Activated T-cell treated with anti-CD3 and anti-CD28 coated beads, Interleukin-2, amount 50 U/mL, for 24 hours (primary cell): ENCODE results near the gene UQCRHL.
"Not testable (repeated sequence)": the region's sequence is repeated elsewhere in the genome, so short reads cannot be mapped to it uniquely, and the experiment has no call there.

ENCODE experiments used
- DNase-seq: peaks from one replicate; pipeline ENCODE4 v3.0.0-alpha.2; 2020
- H3K27ac Mint-ChIP-seq: 2 replicates; pipeline ENCODE4 v1.8.0; 2020; ENCODE audit warnings: mild to moderate bottlenecking, mixed read lengths
- H3K27me3 Mint-ChIP-seq: 2 replicates; pipeline ENCODE4 v1.8.0; 2020; ENCODE audit warnings: mixed read lengths
- H3K36me3 Mint-ChIP-seq: 2 replicates; pipeline ENCODE4 v1.8.0; 2020; ENCODE audit warnings: low read depth, mixed read lengths
- H3K4me1 Mint-ChIP-seq: 2 replicates; pipeline ENCODE4 v1.8.0; 2020; ENCODE audit warnings: low read depth, mixed read lengths
- H3K4me3 Mint-ChIP-seq: 2 replicates; pipeline ENCODE4 v1.8.0; 2020; ENCODE audit warnings: mild to moderate bottlenecking, moderate library complexity, mixed read lengths
- H3K9me3 Mint-ChIP-seq: 2 replicates; pipeline ENCODE4 v1.8.0; 2020; ENCODE audit warnings: mixed read lengths

Gene UQCRHL

DNA sequence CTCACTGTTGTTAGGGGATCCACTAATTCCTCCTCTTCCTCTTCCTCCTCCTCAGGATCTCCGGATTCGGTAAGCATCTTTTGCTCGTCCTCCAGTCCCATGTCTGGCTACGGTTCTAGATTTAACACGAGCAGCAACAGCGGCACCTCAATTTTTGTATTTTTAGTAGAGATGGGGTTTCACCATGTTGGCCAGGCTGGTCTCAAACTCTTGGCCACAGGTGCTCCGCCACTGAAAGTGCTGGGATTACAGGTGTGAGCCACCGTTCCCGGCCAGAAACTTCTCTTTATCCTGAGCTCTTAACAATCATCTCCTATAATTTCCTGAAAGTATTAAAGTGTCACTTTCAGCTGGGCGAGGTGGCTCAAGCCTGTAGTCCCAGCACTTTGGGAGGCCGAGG is at the start of gene UQCRHL:
Gene UQCRHL, minus strand, starts transcription at position 101 of the 400 bp plus-strand sequence. Its CDS starts 0 bp downstream, at position 101.
- H3K4me3 Mint-ChIP-seq, H3K36me3 Mint-ChIP-seq, H3K27ac Mint-ChIP-seq, H3K27me3 Mint-ChIP-seq, H3K4me1 Mint-ChIP-seq, DNase-seq, H3K9me3 Mint-ChIP-seq: not testable (repeated sequence)

DNA sequence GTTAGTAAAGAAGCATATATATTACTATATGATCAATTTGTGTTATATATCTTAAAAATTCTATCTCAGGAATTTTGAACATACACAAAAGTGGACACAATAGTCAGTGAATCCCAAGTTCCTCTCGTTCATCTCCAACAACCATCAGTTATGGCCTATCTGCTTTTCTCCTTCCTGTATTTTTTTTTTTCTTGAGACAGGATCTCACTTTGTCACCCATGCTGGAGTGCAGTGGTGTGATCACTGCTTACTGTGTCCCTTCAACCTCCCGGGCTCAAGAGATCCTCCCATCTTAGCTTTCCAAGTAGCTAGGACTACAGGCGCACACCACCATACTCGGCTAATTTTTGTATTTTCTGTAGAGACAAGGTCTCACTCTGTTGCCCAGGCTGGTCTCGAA is 49.4 kb upstream of the UQCRHL start:
- no peaks in the 10 kb centered on the region for H3K9me3 Mint-ChIP-seq
- H3K4me1 Mint-ChIP-seq: peaks cover 40% of the 10 kb centered on the region
- peaks cover 24% of the 10 kb centered on the region for H3K36me3 Mint-ChIP-seq
- H3K27ac Mint-ChIP-seq: peak overlapping the region; percentile 47
- no peak overlapping the region for H3K4me3 Mint-ChIP-seq
- DNase-seq: no peak
- no peaks in the 10 kb centered on the region for H3K27me3 Mint-ChIP-seq

DNA sequence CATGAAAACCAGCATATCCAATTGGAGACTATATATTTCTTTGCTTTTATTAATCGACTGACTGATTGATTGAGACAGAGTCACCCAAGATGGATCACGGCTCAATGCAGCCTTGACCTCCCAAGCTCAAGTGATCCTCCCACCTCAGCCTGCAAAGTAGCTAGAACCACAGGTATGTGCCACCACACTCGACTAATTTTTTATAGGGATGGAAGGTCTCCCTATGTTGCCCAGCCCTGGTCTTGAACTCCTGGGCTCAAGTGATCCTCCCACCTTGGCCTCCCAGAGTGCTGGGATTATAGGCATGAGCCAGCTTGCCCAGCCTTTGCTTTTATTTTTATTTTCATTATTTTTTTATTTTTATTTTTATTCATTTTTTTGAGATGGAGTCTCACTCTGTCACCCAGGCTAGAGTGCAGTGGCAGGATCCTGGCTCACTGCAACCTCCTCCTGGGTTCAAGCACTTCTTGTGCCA is 45.4 kb upstream of the UQCRHL start:
- peaks cover 49% of the 10 kb centered on the region for H3K4me1 Mint-ChIP-seq
- DNase-seq: no peak
- H3K27ac Mint-ChIP-seq: no peak overlapping the region
- no peak overlapping the region for H3K4me3 Mint-ChIP-seq
- H3K27me3 Mint-ChIP-seq: no peaks in the 10 kb centered on the region
- no peaks in the 10 kb centered on the region for H3K9me3 Mint-ChIP-seq
- H3K36me3 Mint-ChIP-seq: peaks cover 38% of the 10 kb centered on the region

DNA sequence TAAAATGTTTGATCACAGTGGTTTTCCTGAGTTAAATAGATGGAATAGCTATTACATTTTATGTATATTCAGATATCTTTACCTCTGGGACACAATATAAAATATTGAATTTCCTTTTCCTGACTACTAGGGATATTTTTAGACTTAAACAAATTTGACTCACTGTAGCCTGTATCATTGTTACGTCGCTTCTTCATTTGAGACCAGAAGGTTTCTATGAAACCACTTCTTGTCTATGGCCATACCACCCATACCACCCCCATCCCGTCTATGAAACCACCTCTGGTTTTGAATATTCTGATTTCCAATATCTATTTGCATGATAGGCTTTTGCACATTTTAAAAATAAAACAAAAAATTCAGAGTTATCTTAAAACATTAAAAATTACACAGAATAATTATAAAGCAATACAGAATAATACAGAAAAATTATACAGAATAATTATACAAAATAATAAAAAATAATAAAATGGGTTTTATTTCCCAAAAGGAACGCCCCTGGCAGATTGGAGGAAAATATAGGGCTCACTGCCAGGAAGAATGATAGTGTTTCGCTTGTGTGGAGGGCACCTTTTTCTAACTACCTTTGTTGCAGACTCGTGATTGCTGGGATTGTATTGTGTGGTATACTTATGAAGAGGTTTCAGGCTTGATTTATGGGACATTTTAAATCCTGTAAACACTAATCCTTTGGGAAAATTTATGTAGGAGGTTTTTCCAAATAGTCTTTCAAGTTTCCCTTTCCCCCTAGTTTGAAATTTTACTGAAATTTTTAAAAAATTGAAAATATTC is 44.8 kb upstream of the UQCRHL start:
- peaks cover 47% of the 10 kb centered on the region for H3K4me1 Mint-ChIP-seq
- peaks cover 39% of the 10 kb centered on the region for H3K36me3 Mint-ChIP-seq
- no peaks in the 10 kb centered on the region for H3K9me3 Mint-ChIP-seq
- H3K4me3 Mint-ChIP-seq: peak overlapping the region; percentile 53
- peak overlapping the region; percentile 71 for H3K27ac Mint-ChIP-seq
- no peak for DNase-seq
- H3K27me3 Mint-ChIP-seq: no peaks in the 10 kb centered on the region

DNA sequence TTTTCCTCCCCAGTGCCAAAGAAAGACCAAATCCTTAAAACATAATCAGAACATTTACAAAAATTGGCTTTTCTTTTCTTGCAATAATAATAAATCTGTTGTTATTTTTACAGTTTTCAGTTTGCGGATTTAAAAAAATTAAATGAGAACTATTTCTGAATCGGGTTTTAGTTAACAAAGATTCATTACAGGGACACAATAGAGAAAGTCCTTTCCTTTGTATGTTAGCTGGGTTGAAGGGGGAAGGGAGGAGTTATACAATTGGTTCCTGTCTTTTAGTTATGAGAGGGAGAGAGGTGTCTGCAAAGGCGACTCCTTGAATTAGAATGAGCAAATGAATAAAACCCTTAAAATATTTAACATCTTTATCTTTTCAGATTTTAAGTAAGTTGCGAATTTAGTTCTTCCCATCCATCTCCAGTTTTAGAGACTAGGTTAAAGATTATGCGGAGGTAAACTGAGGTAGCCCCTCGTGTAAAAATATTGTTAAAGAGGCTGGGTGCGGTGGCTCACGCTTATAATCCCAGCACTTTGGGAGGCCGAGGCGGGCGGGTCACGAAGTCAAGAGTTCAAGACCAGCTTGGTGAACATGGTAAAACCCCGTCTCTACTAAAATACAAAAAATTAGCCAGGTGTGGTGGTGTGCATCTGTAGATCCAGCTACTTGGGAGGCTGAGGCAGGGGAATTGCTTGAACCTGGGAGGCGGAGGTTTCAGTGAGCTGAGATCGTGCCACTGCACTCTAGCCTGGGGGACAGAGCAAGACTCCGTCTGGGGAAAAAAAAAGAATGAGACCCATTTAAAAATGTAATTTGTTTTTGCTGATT is 44.0 kb upstream of the UQCRHL start:
- Mint-ChIP-seq H3K27me3 (no peaks in the 10 kb centered on the region), H3K4me1 (peaks cover 44% of the 10 kb centered on the region), H3K9me3 (no peaks in the 10 kb centered on the region), H3K36me3 (peaks cover 38% of the 10 kb centered on the region), H3K4me3 (peak overlapping the region; percentile 53), H3K27ac (peak overlapping the region; percentile 71)
- no peak for DNase-seq

DNA sequence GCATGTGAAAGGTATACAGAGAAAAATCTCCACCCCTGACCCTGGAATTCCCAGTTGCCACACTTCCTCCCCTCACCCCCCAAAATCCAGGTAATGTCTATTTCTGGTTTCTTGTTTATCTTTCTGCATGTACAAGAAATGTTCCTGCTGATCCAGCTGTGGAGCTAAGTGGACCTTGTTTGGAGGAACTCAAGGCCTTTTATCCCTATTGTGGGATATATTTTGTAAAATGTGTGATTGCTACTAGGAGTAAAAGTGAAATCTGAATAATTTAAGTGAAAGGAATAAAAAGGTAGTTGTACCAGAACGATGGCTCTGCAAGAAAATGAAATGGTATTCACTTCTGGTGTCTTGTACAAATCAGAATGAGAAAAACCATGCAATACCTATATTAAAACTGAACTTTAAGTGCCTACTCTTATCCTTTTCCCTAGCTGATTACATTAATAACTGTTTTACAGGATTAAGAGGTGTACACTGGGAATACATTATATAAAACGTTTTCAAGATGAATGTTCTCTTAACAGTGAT is 43.1 kb upstream of the UQCRHL start:
- Mint-ChIP-seq H3K27me3 (no peaks in the 10 kb centered on the region), H3K4me3 (peak overlapping the region; percentile 97), H3K27ac (peak overlapping the region; percentile 51), H3K9me3 (no peaks in the 10 kb centered on the region), H3K4me1 (peaks cover 50% of the 10 kb centered on the region), H3K36me3 (peaks cover 38% of the 10 kb centered on the region)
- no peak for DNase-seq

DNA sequence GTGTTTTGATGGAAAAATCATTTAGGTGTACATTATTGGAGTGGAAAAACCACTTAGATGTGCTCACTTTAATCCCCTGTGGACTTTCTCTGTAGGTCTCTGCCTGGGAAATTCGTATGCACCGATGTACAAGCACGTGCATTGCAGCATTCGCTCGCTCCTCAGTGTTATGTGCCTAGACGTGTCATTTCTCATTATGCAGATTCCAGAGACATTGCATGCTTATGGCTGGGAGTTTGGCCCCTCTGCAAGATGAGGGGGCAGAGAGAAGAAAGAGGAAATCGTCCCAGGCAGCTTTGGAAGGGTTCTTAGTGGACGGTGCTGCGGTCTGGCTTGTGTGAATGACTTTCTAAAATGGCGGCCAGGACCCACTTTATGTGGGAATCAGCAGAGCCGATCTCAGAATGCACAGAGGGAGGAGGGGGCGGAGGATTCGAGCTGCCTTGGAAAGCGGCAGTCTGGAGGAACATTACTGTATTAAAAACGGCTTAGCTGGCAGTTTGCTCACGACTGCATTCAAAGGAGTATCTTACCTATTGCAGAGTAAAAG is 42.4 kb upstream of the UQCRHL start:
- Mint-ChIP-seq H3K9me3 (no peaks in the 10 kb centered on the region), H3K4me3 (peak overlapping the region; percentile 97), H3K27ac (peak overlapping the region; percentile 95), H3K36me3 (peaks cover 33% of the 10 kb centered on the region), H3K27me3 (no peaks in the 10 kb centered on the region), H3K4me1 (peaks cover 52% of the 10 kb centered on the region)
- peak; percentile 65 for DNase-seq

DNA sequence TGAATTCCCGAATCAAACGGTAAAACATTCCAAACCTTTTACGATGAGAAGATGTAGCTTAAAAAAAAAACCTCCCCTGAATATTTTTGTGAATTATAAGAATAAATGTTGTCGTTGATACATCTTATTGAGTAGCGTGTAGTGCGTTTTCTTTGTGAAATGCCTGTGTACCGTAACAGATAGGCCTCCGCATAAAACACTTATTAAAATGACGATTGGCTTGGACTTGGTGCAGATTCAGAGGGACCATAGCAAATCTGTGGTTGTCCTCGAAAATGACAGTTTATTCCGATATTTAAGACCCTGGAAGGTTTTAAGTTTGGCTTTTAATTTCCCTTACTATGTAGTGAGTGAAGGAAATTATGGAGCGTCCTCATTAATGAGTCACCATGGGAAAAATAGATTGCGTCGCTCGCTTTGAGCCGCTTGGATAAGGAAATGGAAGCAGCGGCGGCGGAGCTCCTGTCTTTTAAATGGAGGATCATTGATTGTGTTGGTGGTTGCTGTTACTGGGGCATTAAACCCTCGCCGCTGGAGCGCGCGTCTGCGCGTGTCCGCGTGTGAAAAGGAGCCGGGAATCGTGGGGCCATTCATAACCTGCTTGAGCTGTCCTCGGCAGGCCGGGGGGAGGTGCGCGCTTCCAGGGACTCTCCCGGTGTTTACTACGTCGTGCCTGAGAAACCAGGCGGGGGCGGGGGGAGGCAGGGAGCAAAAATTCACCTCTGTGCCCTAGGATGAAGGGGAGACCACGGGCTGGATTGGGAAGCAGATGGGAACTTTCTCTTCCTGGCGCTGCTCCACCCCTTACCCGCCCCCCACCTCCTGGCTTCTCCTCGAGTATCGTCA is 41.7 kb upstream of the UQCRHL start:
- Mint-ChIP-seq H3K4me3 (peak overlapping the region; percentile 97), H3K27ac (peak overlapping the region; percentile 95), H3K9me3 (no peaks in the 10 kb centered on the region), H3K36me3 (peaks cover 29% of the 10 kb centered on the region), H3K4me1 (peaks cover 51% of the 10 kb centered on the region), H3K27me3 (no peaks in the 10 kb centered on the region)
- DNase-seq: peak; percentile 77

DNA sequence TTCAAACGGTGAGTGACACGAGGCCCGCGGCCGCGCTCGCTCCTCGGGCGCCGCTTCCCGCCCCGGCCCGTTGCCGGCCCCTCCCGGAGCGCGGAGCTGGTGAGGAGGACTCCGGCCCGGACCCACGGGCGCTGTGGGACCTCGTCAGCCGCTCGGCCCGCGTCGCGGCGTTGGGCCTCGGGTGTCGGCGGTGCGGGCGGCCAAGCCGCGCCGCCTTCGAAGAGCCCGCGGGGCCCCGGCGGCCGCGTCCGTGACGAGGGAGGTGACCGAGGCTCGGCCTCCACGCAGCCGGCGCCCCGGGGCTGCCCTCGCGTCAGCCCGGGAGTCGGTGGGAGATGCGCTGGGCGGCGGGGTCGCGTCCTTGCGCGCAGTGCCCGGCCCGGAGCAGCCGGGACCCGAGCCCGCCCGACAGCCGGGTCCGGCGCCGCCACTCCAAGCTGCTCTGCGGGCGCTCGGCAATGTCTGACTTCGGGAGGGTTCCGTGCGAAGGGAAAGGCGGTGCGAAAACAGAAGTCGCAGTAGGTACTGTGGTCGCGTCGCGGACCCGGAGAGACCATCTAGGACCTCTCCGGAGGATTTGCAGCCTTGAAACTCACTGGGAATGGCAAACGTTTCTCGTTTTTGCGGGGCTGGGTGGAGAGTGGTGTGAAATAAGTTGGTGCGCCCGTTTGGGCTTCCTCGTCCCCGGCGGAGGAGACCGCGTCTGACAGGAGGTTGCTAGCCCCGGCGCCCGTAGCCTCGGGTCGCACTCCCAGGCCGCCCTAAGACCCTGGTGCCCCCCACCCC is 40.9 kb upstream of the UQCRHL start:
- Mint-ChIP-seq H3K27me3 (no peaks in the 10 kb centered on the region), H3K36me3 (peaks cover 29% of the 10 kb centered on the region), H3K27ac (peak overlapping the region; percentile 95), H3K9me3 (no peaks in the 10 kb centered on the region), H3K4me1 (peaks cover 55% of the 10 kb centered on the region), H3K4me3 (peak overlapping the region; percentile 97)
- DNase-seq: peak; percentile 75

DNA sequence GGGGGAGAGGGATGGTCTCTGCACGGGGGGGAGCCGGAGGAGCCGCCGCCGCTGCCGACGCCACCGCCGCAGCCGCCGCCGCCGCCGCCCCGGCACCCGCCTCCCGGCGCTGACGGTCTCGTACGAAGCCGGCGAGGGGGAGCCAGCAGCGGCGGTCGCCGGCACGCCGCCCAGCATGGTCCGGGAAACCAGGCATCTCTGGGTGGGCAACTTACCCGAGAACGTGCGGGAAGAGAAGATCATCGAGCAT is 40.4 kb upstream of the UQCRHL start:
- Mint-ChIP-seq H3K27me3 (no peaks in the 10 kb centered on the region), H3K4me3 (peak overlapping the region; percentile 93), H3K27ac (peak overlapping the region; percentile 91), H3K36me3 (peaks cover 29% of the 10 kb centered on the region), H3K9me3 (no peaks in the 10 kb centered on the region), H3K4me1 (peaks cover 55% of the 10 kb centered on the region)
- DNase-seq: no peak

DNA sequence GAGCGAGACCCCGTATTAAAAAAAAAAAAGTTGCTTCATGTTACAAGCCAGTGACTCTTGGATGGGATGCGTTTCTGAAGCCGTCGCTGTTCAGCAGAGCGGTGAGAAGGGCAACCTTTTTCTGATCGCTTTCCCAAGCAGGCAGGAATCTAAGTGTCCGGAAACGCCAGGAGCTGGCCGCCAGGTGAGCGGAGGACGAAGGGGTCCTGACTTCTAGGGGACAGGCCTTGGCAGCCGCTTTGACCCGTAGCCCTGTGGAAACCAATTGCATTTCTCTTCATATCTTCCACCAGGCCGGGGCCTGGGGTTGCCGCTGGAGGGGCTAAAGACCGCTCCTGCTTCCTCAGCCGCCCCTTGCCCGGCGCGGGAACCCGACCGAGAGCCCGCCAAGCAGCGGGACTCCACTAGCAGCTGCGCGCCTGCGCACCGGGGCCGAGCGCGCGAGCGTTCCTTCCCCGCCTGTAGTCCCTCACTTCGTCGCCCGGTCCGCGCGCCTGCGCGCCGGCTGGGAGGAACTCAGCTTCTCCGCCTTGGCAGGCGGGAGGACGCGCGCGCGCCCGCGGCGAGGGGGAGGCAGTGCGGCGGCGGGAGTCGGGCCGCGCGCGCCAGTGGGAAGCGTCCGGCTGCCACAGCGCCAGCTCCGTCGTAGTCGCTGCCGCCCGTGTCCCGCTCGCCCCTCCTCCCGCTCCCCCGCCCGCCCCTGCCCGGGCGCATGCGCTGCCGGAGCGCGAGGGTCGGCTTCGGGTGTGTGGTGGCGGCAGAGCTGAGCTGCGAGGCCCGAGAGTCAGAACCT is 39.8 kb upstream of the UQCRHL start, which contains the start of gene SPEN:
Gene SPEN, plus strand, starts transcription at position 608 of the 793 bp plus-strand sequence. CDS start 361 bp downstream, outside the sequence.
- DNase-seq: peak; percentile 97
- no peaks in the 10 kb centered on the region for H3K27me3 Mint-ChIP-seq
- peak within 1 kb of the TSS; percentile 98 for H3K27ac Mint-ChIP-seq
- H3K4me1 Mint-ChIP-seq: peaks cover 50% of the 10 kb centered on the region
- no peaks in the 10 kb centered on the region for H3K9me3 Mint-ChIP-seq
- peaks cover 25% of the 10 kb centered on the region for H3K36me3 Mint-ChIP-seq
- peak within 1 kb of the TSS; percentile 97 for H3K4me3 Mint-ChIP-seq

DNA sequence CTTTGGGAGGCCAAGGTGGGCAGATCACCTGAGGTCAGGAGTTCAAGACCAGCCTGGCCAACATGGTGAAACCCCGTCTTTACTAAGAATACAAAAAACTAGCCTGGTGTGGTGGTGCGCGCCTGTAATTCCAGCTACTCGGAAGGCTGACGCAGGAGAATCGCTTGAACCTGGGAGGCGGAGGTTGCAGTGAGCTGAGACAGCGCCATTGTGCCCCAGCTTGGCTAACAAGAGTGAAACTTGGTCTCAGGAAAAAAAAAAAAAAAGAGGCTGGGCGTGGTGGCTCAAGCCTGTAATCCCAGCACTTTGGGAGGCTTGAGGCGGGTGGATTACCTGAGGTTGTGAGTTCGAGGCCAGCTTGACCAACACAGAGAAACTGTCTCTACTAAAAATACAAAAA is 38.6 kb upstream of the UQCRHL start:
- not testable (repeated sequence) for H3K27me3 Mint-ChIP-seq, H3K9me3 Mint-ChIP-seq, DNase-seq
- Mint-ChIP-seq H3K4me1 (peaks cover 38% of the 10 kb centered on the region), H3K36me3 (peaks cover 25% of the 10 kb centered on the region), H3K4me3 (peak overlapping the region; percentile 93), H3K27ac (peak overlapping the region; percentile 98)
